Measurements from ENCODE around the gene SF1. TPM values are rescaled to one million over a fixed set of nuclear protein-coding genes. Genes with fewer than 3 reads are reported as not detected.

The SF1 gene
- total RNA-seq, 6 donors from 2014 or later: 231 to 625 (median 265) TPM

GRCh38 chr11:64768300-64768694 is 10.0 kb downstream of the SF1 start:
- H3K9me3 ChIP-seq: no peaks in the 10 kb centered on the region
- TF ChIP-seq CTCF (IDR thresholded peaks at IDR 0.05) (no peak), POLR2AphosphoS5 (IDR thresholded peaks at IDR 0.05) (no peak), POLR2A (IDR thresholded peaks at IDR 0.05) (no peak), EP300 (IDR thresholded peaks at IDR 0.05) (no peak)
- peaks cover 82 to 100% (median 96%) of the 10 kb centered on the region in 4 donors for H3K36me3 ChIP-seq
- H3K27ac ChIP-seq: peak overlapping the region in 1 of 4 donors; percentile 73
- 88 to 90% methylated on average over 6 of the region's 6 CpGs for WGBS, 2 donors
- no peak overlapping the region for H3K4me3 ChIP-seq
- peaks cover 29 to 47% (median 33%) of the 10 kb centered on the region in 4 donors for H3K4me1 ChIP-seq
- DNase-seq (no peak), ATAC-seq (ENCODE audit: low FRiP score in 2 of 2) (no peak)
- no peaks in the 10 kb centered on the region for H3K27me3 ChIP-seq

GRCh38 chr11:64767344-64768299 is 10.7 kb downstream of the SF1 start:
- peak; percentile 55 to 60 for ATAC-seq (ENCODE audit: low FRiP score in 2 of 2)
- peaks cover 28 to 46% (median 30%) of the 10 kb centered on the region in 4 donors for H3K4me1 ChIP-seq
- H3K9me3 ChIP-seq: no peaks in the 10 kb centered on the region
- H3K27ac ChIP-seq: peak overlapping the region; percentile 14 to 73 (median 66)
- peaks cover 76 to 100% (median 96%) of the 10 kb centered on the region in 4 donors for H3K36me3 ChIP-seq
- WGBS, 2 donors: 49 to 86% methylated on average over 8 to 18 of the region's 19 CpGs
- no peaks in the 10 kb centered on the region for H3K27me3 ChIP-seq
- no peak overlapping the region for H3K4me3 ChIP-seq
- peak; percentile 58 to 62 for DNase-seq
- peak; percentile 60 to 79 (median 77) for TF ChIP-seq CTCF (IDR thresholded peaks at IDR 0.05)
- no peak for TF ChIP-seq POLR2A (IDR thresholded peaks at IDR 0.05)
- TF ChIP-seq EP300 (IDR thresholded peaks at IDR 0.05): no peak
- TF ChIP-seq POLR2AphosphoS5 (IDR thresholded peaks at IDR 0.05): no peak

GRCh38 chr11:64766881-64767280 is 11.5 kb downstream of the SF1 start:
- Histone ChIP-seq H3K4me1 (peaks cover 24 to 38% (median 28%) of the 10 kb centered on the region in 4 donors), H3K27ac (peak overlapping the region in 3 of 4 donors; percentile 14 to 73 (median 68))
- TF ChIP-seq CTCF (IDR thresholded peaks at IDR 0.05): no peak
- no peak for TF ChIP-seq POLR2AphosphoS5 (IDR thresholded peaks at IDR 0.05)
- no peak for TF ChIP-seq EP300 (IDR thresholded peaks at IDR 0.05)
- TF ChIP-seq POLR2A (IDR thresholded peaks at IDR 0.05): no peak

GRCh38 chr11:64765851-64766665 is 12.3 kb downstream of the SF1 start:
- Histone ChIP-seq H3K27ac (no peak overlapping the region), H3K4me1 (peaks cover 19 to 32% (median 26%) of the 10 kb centered on the region in 4 donors), H3K27me3 (no peaks in the 10 kb centered on the region), H3K36me3 (peaks cover 62 to 91% (median 88%) of the 10 kb centered on the region in 4 donors), H3K4me3 (no peak overlapping the region), H3K9me3 (no peaks in the 10 kb centered on the region)
- WGBS, 2 donors: 95 to 97% methylated on average over 17 to 28 of the region's 42 CpGs
- ATAC-seq (ENCODE audit: low FRiP score in 2 of 2): no peak
- TF ChIP-seq CTCF (IDR thresholded peaks at IDR 0.05): no peak
- TF ChIP-seq EP300 (IDR thresholded peaks at IDR 0.05): no peak
- TF ChIP-seq POLR2A (IDR thresholded peaks at IDR 0.05): no peak
- no peak for TF ChIP-seq POLR2AphosphoS5 (IDR thresholded peaks at IDR 0.05)
- peak in 1 of 2 donors; percentile 80 for DNase-seq

More at GRCh38 chr11:64766881-64767280, 11.5 kb downstream of the SF1 start:
- Histone ChIP-seq H3K27me3 (no peaks in the 10 kb centered on the region), H3K4me3 (no peak overlapping the region), H3K9me3 (no peaks in the 10 kb centered on the region), H3K36me3 (peaks cover 70 to 99% (median 93%) of the 10 kb centered on the region in 4 donors)
- peak in 1 of 2 donors; percentile 78 for DNase-seq
- ATAC-seq (ENCODE audit: low FRiP score in 2 of 2): no peak
- 97 to 98% methylated on average over 8 to 11 of the region's 11 CpGs for WGBS, 2 donors

Measured in upper lobe of left lung (tissue), 6 donors.